HEK293T (cell line): ENCODE data around the gene SEMA4A.

ENCODE experiments used
- CTBP1 ChIP-seq: fragments of 450-650 bp; IDR thresholded peaks from 2 replicates; pipeline ENCODE4 v1.6.1; 2016; ENCODE audit warnings: borderline replicate concordance
- ELF4 ChIP-seq: fragments of 450-650 bp; IDR thresholded peaks from 2 replicates; pipeline ENCODE4 v1.6.1; 2017; ENCODE audit warnings: antibody characterized with exemption
- FOXA1 ChIP-seq: fragments of 450-650 bp; IDR thresholded peaks from 2 replicates; pipeline ENCODE4 v1.6.1; 2016; ENCODE audit warnings: mild to moderate bottlenecking
- HDGF ChIP-seq: fragments of 450-650 bp; IDR thresholded peaks from 2 replicates; pipeline ENCODE4 v1.6.1; 2017; ENCODE audit warnings: antibody characterized with exemption, borderline replicate concordance
- NFRKB ChIP-seq: fragments of 450-650 bp; IDR thresholded peaks from 2 replicates; pipeline ENCODE4 v1.6.1; 2016; ENCODE audit warnings: mild to moderate bottlenecking, moderate library complexity
- SP1 ChIP-seq: fragments of 450-650 bp; IDR thresholded peaks from 2 replicates; pipeline ENCODE4 v1.6.1; 2017
- SUZ12 ChIP-seq: fragments of 450-650 bp; IDR thresholded peaks from 2 replicates; pipeline ENCODE4 v1.6.1; 2016; ENCODE audit warnings: mild to moderate bottlenecking
- TARDBP ChIP-seq: fragments of 450-650 bp; IDR thresholded peaks from 2 replicates; pipeline ENCODE4 v1.6.1; 2016
- ZNF384 ChIP-seq: fragments of 450-650 bp; IDR thresholded peaks from 2 replicates; pipeline ENCODE4 v1.6.1; 2016
- TF ChIP-seq, protein P1 (sequence below): fragments of 450-650 bp; IDR thresholded peaks from 2 replicates; pipeline ENCODE4 v1.6.1; 2016

DNA sequence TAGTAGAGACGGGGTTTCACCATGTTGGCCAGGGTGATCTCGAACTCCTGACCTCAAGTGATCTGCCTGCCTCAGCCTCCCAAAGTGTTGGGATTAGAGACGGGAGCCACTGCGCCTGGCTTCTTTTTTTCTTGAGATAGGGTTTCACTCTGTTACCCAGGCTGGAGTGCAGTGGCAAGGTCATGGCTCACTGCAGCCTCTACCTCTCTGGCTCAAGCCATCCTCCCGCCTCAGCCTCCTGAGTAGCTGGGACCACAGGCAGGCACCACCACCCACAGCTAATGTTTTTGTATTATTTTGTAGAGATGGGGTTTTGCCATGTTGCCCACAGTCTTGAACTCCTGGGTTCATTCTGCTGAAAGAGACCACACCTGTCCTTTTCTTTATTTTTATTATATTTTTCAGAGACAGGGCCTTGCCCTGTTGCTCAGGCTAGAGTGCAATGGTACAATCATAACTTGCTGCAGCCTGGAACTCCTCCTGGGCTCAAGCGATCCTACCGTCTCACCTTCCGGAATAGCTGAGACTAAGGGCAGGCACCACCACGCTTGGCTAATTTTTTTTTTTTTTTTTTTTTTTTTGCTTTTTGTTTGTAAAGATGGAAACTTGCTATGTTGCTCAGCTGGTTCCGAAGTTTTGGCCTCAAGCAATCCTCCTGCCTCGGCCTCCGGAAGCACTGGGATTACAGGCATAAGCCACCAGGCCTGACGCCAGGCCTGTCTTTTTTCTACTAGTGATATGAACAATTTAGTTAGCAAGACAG, 35.8 kb upstream of the SEMA4A start:
- TF ChIP-seq SP1 (no peak), SUZ12 (no peak), NFRKB (no peak), ELF4 (no peak), ZNF384 (no peak), FOXA1 (no peak), TARDBP (no peak), CTBP1 (no peak), HDGF (no peak)
- TF ChIP-seq, protein P1, sequence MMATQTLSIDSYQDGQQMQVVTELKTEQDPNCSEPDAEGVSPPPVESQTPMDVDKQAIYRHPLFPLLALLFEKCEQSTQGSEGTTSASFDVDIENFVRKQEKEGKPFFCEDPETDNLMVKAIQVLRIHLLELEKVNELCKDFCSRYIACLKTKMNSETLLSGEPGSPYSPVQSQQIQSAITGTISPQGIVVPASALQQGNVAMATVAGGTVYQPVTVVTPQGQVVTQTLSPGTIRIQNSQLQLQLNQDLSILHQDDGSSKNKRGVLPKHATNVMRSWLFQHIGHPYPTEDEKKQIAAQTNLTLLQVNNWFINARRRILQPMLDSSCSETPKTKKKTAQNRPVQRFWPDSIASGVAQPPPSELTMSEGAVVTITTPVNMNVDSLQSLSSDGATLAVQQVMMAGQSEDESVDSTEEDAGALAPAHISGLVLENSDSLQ: no peak
